HepG2 (cell line): ENCODE results near the gene EPDR1. TPM values are rescaled to one million over a fixed set of nuclear protein-coding genes. Genes with fewer than 3 reads are reported as not detected.
A peak's percentile ranks its signal among the peaks of the same experiment; 100 is the strongest.

Source experiments
- ADNP ChIP-seq: sonication (generic); formaldehyde crosslinking; IDR thresholded peaks from 2 replicates; pipeline ENCODE4 v1.4.0; 2020; ENCODE audit warnings: missing genetic modification reagents
- CHD2 ChIP-seq: IDR thresholded peaks from 2 replicates; pipeline ENCODE4 v1.6.1; 2011; ENCODE audit warnings: low read depth, low read length, improper control_type of control experiment
- HNRNPLL ChIP-seq: fragments of 200-400 bp; formaldehyde crosslinking; IDR thresholded peaks from 2 replicates; pipeline ENCODE4 v1.6.1; 2017; ENCODE audit warnings: mild to moderate bottlenecking, low read depth, low read length; ENCODE audit not compliant: poor library complexity, severe bottlenecking
- JUND ChIP-seq: sonication (generic); formaldehyde crosslinking; IDR thresholded peaks from 2 replicates; pipeline ENCODE4 v1.8.0; 2022; ENCODE audit warnings: mild to moderate bottlenecking, missing genetic modification reagents
- MAF1 ChIP-seq: sonication (generic); formaldehyde crosslinking; IDR thresholded peaks from 2 replicates; pipeline ENCODE4 v1.5.0; 2020; ENCODE audit warnings: missing genetic modification reagents, borderline replicate concordance
- MYNN ChIP-seq: sonication (generic); formaldehyde crosslinking; IDR thresholded peaks from 2 replicates; pipeline ENCODE4 v1.4.0; 2020; ENCODE audit warnings: mild to moderate bottlenecking, low read depth, missing genetic modification reagents
- NR2C2 ChIP-seq: sonication (generic); formaldehyde crosslinking; IDR thresholded peaks from 2 replicates; pipeline ENCODE4 v1.4.0; 2020; ENCODE audit warnings: missing genetic modification reagents, mild to moderate bottlenecking, moderate library complexity, borderline replicate concordance
- PHF20 ChIP-seq: sonication (generic); formaldehyde crosslinking; IDR thresholded peaks from 2 replicates; pipeline ENCODE4 v1.5.0; 2020; ENCODE audit warnings: mild to moderate bottlenecking, missing genetic modification reagents
- POLR2AphosphoS5 ChIP-seq: IDR thresholded peaks from 2 replicates; pipeline ENCODE4 v1.6.1; 2012; ENCODE audit warnings: low read depth, low read length
- SETDB1 ChIP-seq: sonication (generic); formaldehyde crosslinking; IDR thresholded peaks from 2 replicates; pipeline ENCODE4 v1.5.1; 2020; ENCODE audit warnings: missing genetic modification reagents, mild to moderate bottlenecking, borderline replicate concordance
- SRSF4 ChIP-seq: fragments of 200-400 bp; formaldehyde crosslinking; IDR thresholded peaks from one replicate; pipeline ENCODE4 v1.6.1; 2018; ENCODE audit warnings: mild to moderate bottlenecking, low read depth, low read length, moderate library complexity; ENCODE audit not compliant: poor library complexity, severe bottlenecking
- TCF12 ChIP-seq, 2 experiments: fragments of 450-650 bp in 1 of 2; sonication (generic) in 1 of 2; formaldehyde crosslinking in 1 of 2; IDR thresholded peaks; 2 replicates each; pipeline versions ENCODE4 v1.6.1 to v1.8.0; 2017 to 2022; ENCODE audit warnings: antibody characterized with exemption in 1 of 2, mild to moderate bottlenecking in 1 of 2, missing genetic modification reagents in 1 of 2, moderate library complexity in 1 of 2
- U2AF1 ChIP-seq: fragments of 200-400 bp; formaldehyde crosslinking; optimal IDR thresholded peaks from 2 replicates; pipeline ENCODE3; 2017; ENCODE audit warnings: mild to moderate bottlenecking, low read depth, low read length
- ZNF530 ChIP-seq: sonication (generic); formaldehyde crosslinking; IDR thresholded peaks from 2 replicates; pipeline ENCODE4 v1.5.0; 2020; ENCODE audit warnings: low read depth, mild to moderate bottlenecking, missing genetic modification reagents
- ZNF7 ChIP-seq: IDR thresholded peaks from 2 replicates; pipeline ENCODE4 v1.6.1; 2016; ENCODE audit warnings: missing biosample characterization, missing genetic modification reagents
- ZNF737 ChIP-seq: sonication (generic); formaldehyde crosslinking; IDR thresholded peaks from 2 replicates; pipeline ENCODE4 v1.5.0; 2020; ENCODE audit warnings: missing genetic modification reagents, mild to moderate bottlenecking, borderline replicate concordance
- polyA plus RNA-seq, 8 experiments: library from polyadenylated mRNA; depleted of rRNA in 3 of 8; stranded (reverse) in 7 of 8; unstranded in 1 of 8; fragments of >200 nt; fragmentation: Illumina TruSeq in 4 of 8; extraction: Trizol in 4 of 8; gene quantifications; 2 replicates each; pipeline versions ENCODE4 v1.2.1 to v1.2.3, GENCODE V29; 2011 to 2016; ENCODE audit warnings: low read depth in 4 of 8, missing spikeins in 1 of 8, mixed read lengths in 1 of 8; ENCODE audit not compliant: insufficient read depth in 1 of 8
- total RNA-seq, 5 experiments: library from RNA; depleted of rRNA; stranded (reverse); fragments of >200 nt; fragmentation: Illumina TruSeq; extraction: Trizol; gene quantifications; 2 replicates each; pipeline ENCODE4 v1.2.3, GENCODE V29; 2016; ENCODE audit warnings: low read depth in 1 of 5
- TF ChIP-seq, protein P1 (sequence below): sonication (generic); formaldehyde crosslinking; conservative IDR thresholded peaks from 2 replicates; pipeline ENCODE4 v1.8.0; 2022; ENCODE audit warnings: mild to moderate bottlenecking, moderate library complexity, missing genetic modification reagents
- TF ChIP-seq, protein P2 (sequence below): sonication (generic); formaldehyde crosslinking; IDR thresholded peaks from 2 replicates; pipeline ENCODE4 v1.4.0; 2020; ENCODE audit warnings: missing genetic modification reagents
- TF ChIP-seq, protein P3 (sequence below): sonication (generic); formaldehyde crosslinking; conservative IDR thresholded peaks from 2 replicates; pipeline ENCODE4 v1.4.0; 2020; ENCODE audit warnings: missing genetic modification reagents
- TF ChIP-seq, protein P4 (sequence below): sonication (generic); formaldehyde crosslinking; IDR thresholded peaks from 2 replicates; pipeline ENCODE4 v1.9.0; 2021; ENCODE audit warnings: missing genetic modification reagents, borderline replicate concordance
- TF ChIP-seq, protein P5 (sequence below): IDR thresholded peaks from 2 replicates; pipeline ENCODE4 v1.6.1; 2016; ENCODE audit warnings: low read depth, borderline replicate concordance

EPDR1 gene
- total and polyA plus RNA-seq, 2 of the 13 experiments (the other 11 are each of a cell fraction or from before 2014, with no cell fraction given): 38.3 to 50.2 TPM

DNA sequence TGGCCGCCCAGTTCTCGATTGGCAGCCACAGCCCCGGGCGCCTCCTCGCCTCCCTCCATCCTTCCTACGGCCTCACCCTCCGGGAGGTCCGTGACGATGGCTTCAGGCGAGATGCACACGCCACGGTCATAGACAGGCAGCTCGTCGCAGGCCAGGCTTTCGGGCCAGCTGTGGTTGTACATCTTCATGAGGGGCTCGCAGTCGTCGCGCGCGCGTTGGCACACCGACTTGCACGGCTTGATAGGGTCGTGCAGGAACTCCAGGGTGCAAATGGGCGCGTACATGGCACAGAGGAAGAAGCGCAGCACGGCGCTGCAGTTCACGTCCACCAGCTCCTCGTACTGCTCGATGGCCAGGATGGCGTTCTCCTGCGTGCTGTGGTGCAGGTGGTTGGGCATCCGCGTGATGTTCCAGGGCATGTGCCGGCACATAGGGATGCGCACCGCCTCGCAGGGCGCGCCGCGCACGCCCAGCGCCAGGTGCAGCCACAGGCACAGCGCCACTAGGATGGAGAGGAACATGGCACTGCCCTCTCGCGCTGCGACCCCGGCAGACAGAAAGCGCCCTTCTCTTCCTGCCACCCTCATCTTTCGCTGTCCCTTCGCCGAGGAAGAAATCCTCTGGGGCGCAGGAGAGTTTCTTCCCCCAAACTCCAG, 4.3 kb upstream of the EPDR1 start (continued):
- TF ChIP-seq NR2C2: no peak
- TF ChIP-seq HNRNPLL: peak; percentile 1
- TF ChIP-seq MYNN (CRISPR knock-in tag): no peak
- no peak for TF ChIP-seq TCF12 (IDR thresholded peaks at IDR 0.05)
- no peak for TF ChIP-seq TCF12 (CRISPR knock-in tag; IDR thresholded peaks at IDR 0.05)
- TF ChIP-seq, protein P1, sequence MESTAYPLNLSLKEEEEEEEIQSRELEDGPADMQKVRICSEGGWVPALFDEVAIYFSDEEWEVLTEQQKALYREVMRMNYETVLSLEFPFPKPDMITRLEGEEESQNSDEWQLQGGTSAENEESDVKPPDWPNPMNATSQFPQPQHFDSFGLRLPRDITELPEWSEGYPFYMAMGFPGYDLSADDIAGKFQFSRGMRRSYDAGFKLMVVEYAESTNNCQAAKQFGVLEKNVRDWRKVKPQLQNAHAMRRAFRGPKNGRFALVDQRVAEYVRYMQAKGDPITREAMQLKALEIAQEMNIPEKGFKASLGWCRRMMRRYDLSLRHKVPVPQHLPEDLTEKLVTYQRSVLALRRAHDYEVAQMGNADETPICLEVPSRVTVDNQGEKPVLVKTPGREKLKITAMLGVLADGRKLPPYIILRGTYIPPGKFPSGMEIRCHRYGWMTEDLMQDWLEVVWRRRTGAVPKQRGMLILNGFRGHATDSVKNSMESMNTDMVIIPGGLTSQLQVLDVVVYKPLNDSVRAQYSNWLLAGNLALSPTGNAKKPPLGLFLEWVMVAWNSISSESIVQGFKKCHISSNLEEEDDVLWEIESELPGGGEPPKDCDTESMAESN (CRISPR knock-in tag): no peak; the same call in none of the 2 replicates
- TF ChIP-seq, protein P2, sequence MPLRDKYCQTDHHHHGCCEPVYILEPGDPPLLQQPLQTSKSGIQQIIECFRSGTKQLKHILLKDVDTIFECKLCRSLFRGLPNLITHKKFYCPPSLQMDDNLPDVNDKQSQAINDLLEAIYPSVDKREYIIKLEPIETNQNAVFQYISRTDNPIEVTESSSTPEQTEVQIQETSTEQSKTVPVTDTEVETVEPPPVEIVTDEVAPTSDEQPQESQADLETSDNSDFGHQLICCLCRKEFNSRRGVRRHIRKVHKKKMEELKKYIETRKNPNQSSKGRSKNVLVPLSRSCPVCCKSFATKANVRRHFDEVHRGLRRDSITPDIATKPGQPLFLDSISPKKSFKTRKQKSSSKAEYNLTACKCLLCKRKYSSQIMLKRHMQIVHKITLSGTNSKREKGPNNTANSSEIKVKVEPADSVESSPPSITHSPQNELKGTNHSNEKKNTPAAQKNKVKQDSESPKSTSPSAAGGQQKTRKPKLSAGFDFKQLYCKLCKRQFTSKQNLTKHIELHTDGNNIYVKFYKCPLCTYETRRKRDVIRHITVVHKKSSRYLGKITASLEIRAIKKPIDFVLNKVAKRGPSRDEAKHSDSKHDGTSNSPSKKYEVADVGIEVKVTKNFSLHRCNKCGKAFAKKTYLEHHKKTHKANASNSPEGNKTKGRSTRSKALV (CRISPR knock-in tag): peak; percentile 99
- no peak for TF ChIP-seq SETDB1
- TF ChIP-seq SRSF4: no peak
- TF ChIP-seq ZNF530 (CRISPR knock-in tag): no peak
- TF ChIP-seq MAF1 (CRISPR knock-in tag): no peak
- no peak for TF ChIP-seq ADNP
- no peak for TF ChIP-seq CHD2
- 0 out of 2 replicates have a peak, but pooled peaks have one; percentile 43 for TF ChIP-seq PHF20 (CRISPR knock-in tag)
- TF ChIP-seq POLR2AphosphoS5: no peak
- TF ChIP-seq U2AF1: no peak
- TF ChIP-seq, protein P3, sequence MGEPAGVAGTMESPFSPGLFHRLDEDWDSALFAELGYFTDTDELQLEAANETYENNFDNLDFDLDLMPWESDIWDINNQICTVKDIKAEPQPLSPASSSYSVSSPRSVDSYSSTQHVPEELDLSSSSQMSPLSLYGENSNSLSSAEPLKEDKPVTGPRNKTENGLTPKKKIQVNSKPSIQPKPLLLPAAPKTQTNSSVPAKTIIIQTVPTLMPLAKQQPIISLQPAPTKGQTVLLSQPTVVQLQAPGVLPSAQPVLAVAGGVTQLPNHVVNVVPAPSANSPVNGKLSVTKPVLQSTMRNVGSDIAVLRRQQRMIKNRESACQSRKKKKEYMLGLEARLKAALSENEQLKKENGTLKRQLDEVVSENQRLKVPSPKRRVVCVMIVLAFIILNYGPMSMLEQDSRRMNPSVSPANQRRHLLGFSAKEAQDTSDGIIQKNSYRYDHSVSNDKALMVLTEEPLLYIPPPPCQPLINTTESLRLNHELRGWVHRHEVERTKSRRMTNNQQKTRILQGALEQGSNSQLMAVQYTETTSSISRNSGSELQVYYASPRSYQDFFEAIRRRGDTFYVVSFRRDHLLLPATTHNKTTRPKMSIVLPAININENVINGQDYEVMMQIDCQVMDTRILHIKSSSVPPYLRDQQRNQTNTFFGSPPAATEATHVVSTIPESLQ (CRISPR knock-in tag): no peak
- TF ChIP-seq JUND (CRISPR knock-in tag): no peak
- TF ChIP-seq, protein P4, sequence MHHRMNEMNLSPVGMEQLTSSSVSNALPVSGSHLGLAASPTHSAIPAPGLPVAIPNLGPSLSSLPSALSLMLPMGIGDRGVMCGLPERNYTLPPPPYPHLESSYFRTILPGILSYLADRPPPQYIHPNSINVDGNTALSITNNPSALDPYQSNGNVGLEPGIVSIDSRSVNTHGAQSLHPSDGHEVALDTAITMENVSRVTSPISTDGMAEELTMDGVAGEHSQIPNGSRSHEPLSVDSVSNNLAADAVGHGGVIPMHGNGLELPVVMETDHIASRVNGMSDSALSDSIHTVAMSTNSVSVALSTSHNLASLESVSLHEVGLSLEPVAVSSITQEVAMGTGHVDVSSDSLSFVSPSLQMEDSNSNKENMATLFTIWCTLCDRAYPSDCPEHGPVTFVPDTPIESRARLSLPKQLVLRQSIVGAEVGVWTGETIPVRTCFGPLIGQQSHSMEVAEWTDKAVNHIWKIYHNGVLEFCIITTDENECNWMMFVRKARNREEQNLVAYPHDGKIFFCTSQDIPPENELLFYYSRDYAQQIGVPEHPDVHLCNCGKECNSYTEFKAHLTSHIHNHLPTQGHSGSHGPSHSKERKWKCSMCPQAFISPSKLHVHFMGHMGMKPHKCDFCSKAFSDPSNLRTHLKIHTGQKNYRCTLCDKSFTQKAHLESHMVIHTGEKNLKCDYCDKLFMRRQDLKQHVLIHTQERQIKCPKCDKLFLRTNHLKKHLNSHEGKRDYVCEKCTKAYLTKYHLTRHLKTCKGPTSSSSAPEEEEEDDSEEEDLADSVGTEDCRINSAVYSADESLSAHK (CRISPR knock-in tag): no peak
- TF ChIP-seq ZNF737 (CRISPR knock-in tag): no peak
- TF ChIP-seq ZNF7 (CRISPR knock-in tag): peak; percentile 44; the same call in 1 of the 2 replicates
- TF ChIP-seq, protein P5, sequence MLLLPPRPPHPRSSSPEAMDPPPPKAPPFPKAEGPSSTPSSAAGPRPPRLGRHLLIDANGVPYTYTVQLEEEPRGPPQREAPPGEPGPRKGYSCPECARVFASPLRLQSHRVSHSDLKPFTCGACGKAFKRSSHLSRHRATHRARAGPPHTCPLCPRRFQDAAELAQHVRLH (CRISPR knock-in tag): no peak; the same call in 1 of the 2 replicates
